C4-2B (cell line): ENCODE measurements around the gene ITGA3.

ENCODE experiments used
- CTCF ChIP-seq: fragments of 450-650 bp; conservative IDR thresholded peaks from 2 replicates; pipeline ENCODE4 v1.5.1; 2017; ENCODE audit warnings: mild to moderate bottlenecking
- ZFX ChIP-seq: fragments of 450-650 bp; IDR thresholded peaks from 2 replicates; pipeline ENCODE4 v1.6.1; 2017

GRCh38 chr17:50024808-50025207, 31.1 kb upstream of the ITGA3 start:
- TF ChIP-seq CTCF (no peak), ZFX (no peak)
